Measurements from ENCODE around the gene FGF11. TPM values are rescaled to one million over a fixed set of nuclear protein-coding genes. Genes with fewer than 3 reads are reported as not detected.

FGF11 gene
- polyA plus RNA-seq, 2 of the 4 experiments (the other 2 are of a cell fraction): 1.4 to 1.8 TPM

GRCh38 chr17:7484919-7485377 is 45.6 kb downstream of the FGF11 start:
- Histone ChIP-seq H3K4me3 (peak overlapping the region; percentile 70), H3K4me2 (peak overlapping the region; percentile 80), H3K9me3 (no peaks in the 10 kb centered on the region), H3K4me1 (peaks cover 49% of the 10 kb centered on the region), H3K27ac (peak overlapping the region; percentile 71 to 91)
- DNase-seq (ENCODE audit: low read depth in 1 of 2, low spot score in 1 of 2) (no peak), FAIRE-seq (no peak), ATAC-seq (no peak; a peak in 2 of 6 replicates)
- TF ChIP-seq KDM5A (IDR thresholded peaks at IDR 0.05) (no peak), RAD21 (conservative IDR thresholded peaks at IDR 0.05 in 1 of 2, IDR thresholded peaks at IDR 0.05 in 1 of 2) (no peak; a peak in 1 of 5 replicates), ZFP36 (IDR thresholded peaks at IDR 0.05; ENCODE audit: borderline replicate concordance, partially characterized antibody) (no peak), POLR2AphosphoS2 (conservative IDR thresholded peaks at IDR 0.05; ENCODE audit: low read length) (0 out of 2 replicates have a peak, but pooled peaks have one; percentile 16), CEBPB (IDR thresholded peaks at IDR 0.05) (no peak), GATA3 (IDR thresholded peaks at IDR 0.05; ENCODE audit: borderline replicate concordance) (no peak), MYC (IDR thresholded peaks at IDR 0.05; ENCODE audit: borderline replicate concordance, low read length) (0 out of 2 replicates have a peak, but pooled peaks have one; percentile 54)
- 1% methylated on average over 19 of the region's 19 CpGs for WGBS (ENCODE audit: missing lambda C conversion rate)
- ChIA-PET CTCF (interaction anchor here (1.0 to 4.9 kb wide), 8 partner anchors 9 to 129 kb away, joined by 4 to 41 read pairs (median 14); partner anchors contain the start of genes SENP3, TMEM95 and TNFSF12), POLR2A (interaction anchor here (0.6 to 3.6 kb wide), 29 partner anchors 9 to 372 kb away, joined by 3 to 33 read pairs (median 6); partner anchors contain the start of genes CD68, CHRNB1, SENP3 and TMEM102)

GRCh38 chr17:7486181-7486580 is 46.9 kb downstream of the FGF11 start:
- Histone ChIP-seq H3K9me3 (no peaks in the 10 kb centered on the region), H3K4me2 (peak overlapping the region; percentile 80), H3K4me1 (peaks cover 39% of the 10 kb centered on the region), H3K27ac (peak overlapping the region; percentile 71 to 91; a peak in 3 of 6 replicates), H3K4me3 (peak overlapping the region; percentile 70)
- CTCF ChIA-PET: interaction anchor here (0.7 to 4.9 kb wide), 9 partner anchors 10 to 420 kb away, joined by 3 to 41 read pairs (median 5); partner anchors contain the start of genes SENP3 and TMEM95
- DNase-seq (ENCODE audit: low read depth in 1 of 2, low spot score in 1 of 2) (no peak), FAIRE-seq (no peak), ATAC-seq (no peak)
- no peak for TF ChIP-seq MAFK (IDR thresholded peaks at IDR 0.05; ENCODE audit: partially characterized antibody)
- TF ChIP-seq ZSCAN20 (CRISPR knock-in tag; IDR thresholded peaks at IDR 0.05): no peak
- no peak for TF ChIP-seq RFX5 (IDR thresholded peaks at IDR 0.05)
- no peak for TF ChIP-seq EHF (CRISPR knock-in tag; IDR thresholded peaks at IDR 0.05)
- no peak for TF ChIP-seq HOXA7 (CRISPR knock-in tag; IDR thresholded peaks at IDR 0.05)
- TF ChIP-seq REST (IDR thresholded peaks at IDR 0.05): no peak
- no peak for TF ChIP-seq CHD2 (IDR thresholded peaks at IDR 0.05; ENCODE audit: low read length, partially characterized antibody)
- TF ChIP-seq SMC3 (IDR thresholded peaks at IDR 0.05): no peak
- no peak for TF ChIP-seq BHLHE40 (IDR thresholded peaks at IDR 0.05; ENCODE audit: low read depth, low read length)
- TF ChIP-seq HOXB5 (CRISPR knock-in tag; IDR thresholded peaks at IDR 0.05): no peak
- TF ChIP-seq HES2 (IDR thresholded peaks at IDR 0.05): no peak
- TF ChIP-seq SREBF2 (IDR thresholded peaks at IDR 0.05): no peak
- POLR2A ChIA-PET: interaction anchor here (1.3 to 3.6 kb wide), 3 partner anchors 46 to 82 kb away, joined by 3 to 33 read pairs (median 6); partner anchors contain the start of genes SENP3 and TMEM256
- 72% methylated on average over 3 of the region's 3 CpGs for WGBS (ENCODE audit: missing lambda C conversion rate)

- Histone ChIP-seq H3K27ac (no peak overlapping the region), H3K4me2 (no peak overlapping the region), H3K4me1 (peaks cover 39% of the 10 kb centered on the region), H3K9me3 (no peaks in the 10 kb centered on the region), H3K4me3 (no peak overlapping the region)
- CTCF ChIA-PET: interaction anchor here (0.7 to 5.2 kb wide), 4 partner anchors 24 to 135 kb away, joined by 3 to 38 read pairs (median 8); no protein-coding TSS in a partner anchor
- 85% methylated on average over 8 of the region's 8 CpGs for WGBS (ENCODE audit: missing lambda C conversion rate)
- DNase-seq (ENCODE audit: low read depth in 1 of 2, low spot score in 1 of 2): no peak
- POLR2A ChIA-PET: no interaction called here
- ATAC-seq: no peak
- FAIRE-seq: no peak
- TF ChIP-seq MAFK (IDR thresholded peaks at IDR 0.05; ENCODE audit: partially characterized antibody): no peak
- TF ChIP-seq ZFP36 (IDR thresholded peaks at IDR 0.05; ENCODE audit: borderline replicate concordance, partially characterized antibody): no peak
- TF ChIP-seq SMC3 (IDR thresholded peaks at IDR 0.05): no peak
- no peak for TF ChIP-seq TP53 (CRISPR knock-in tag; IDR thresholded peaks at IDR 0.05)
- no peak for TF ChIP-seq ELK1 (IDR thresholded peaks at IDR 0.05; ENCODE audit: low read depth, low read length)
- TF ChIP-seq REST (IDR thresholded peaks at IDR 0.05): no peak
- TF ChIP-seq FOSB (CRISPR knock-in tag; IDR thresholded peaks at IDR 0.05): no peak
- TF ChIP-seq BCL3 (IDR thresholded peaks at IDR 0.05): no peak
These were observed 50.8 kb downstream of the FGF11 start for GRCh38 chr17:7490144-7490543.
